Cardiac fibroblast (primary cell): ENCODE data around the gene IPO4.

Experiments used
- DNase-seq, 2 donors: peaks; one replicate each; pipeline versions ENCODE4 v3.0.0 to v3.0.0-alpha.2; 2010; ENCODE audit warnings: low read depth in 2 of 2
- H3K4me3 ChIP-seq, 2 donors: replicated peaks in 1 of 2; 1 replicate in 1 of 2; 2 replicates in 1 of 2; pipeline ENCODE4 v1.5.1; 2011; ENCODE audit warnings: low read depth in 2 of 2, low read length in 2 of 2, mild to moderate bottlenecking in 2 of 2, moderate library complexity in 1 of 2
- TF ChIP-seq, protein P1 (sequence below): IDR thresholded peaks from one replicate; pipeline ENCODE4 v1.5.1; 2011; ENCODE audit warnings: low read depth, mild to moderate bottlenecking, low read length, inconsistent platforms

IPO4 gene

DNA sequence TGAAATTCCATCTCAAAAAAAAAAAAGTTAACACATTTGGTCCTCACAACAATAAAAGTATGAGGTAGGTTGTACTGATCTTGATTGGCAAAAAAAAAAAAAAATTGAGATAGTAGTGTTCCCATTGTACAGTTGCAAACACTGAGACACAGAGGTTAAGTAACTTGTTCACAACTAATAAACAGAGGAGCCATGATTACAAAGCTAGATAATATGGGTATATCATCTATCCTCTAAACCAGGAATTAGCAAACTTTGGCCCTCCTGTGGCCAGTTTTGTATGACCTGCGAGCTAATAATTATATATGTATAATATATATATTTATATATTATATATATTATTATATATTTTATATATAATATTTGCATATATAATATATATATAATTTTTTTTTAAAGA, 54.9 kb downstream of the IPO4 start:
- TF ChIP-seq, protein P1, sequence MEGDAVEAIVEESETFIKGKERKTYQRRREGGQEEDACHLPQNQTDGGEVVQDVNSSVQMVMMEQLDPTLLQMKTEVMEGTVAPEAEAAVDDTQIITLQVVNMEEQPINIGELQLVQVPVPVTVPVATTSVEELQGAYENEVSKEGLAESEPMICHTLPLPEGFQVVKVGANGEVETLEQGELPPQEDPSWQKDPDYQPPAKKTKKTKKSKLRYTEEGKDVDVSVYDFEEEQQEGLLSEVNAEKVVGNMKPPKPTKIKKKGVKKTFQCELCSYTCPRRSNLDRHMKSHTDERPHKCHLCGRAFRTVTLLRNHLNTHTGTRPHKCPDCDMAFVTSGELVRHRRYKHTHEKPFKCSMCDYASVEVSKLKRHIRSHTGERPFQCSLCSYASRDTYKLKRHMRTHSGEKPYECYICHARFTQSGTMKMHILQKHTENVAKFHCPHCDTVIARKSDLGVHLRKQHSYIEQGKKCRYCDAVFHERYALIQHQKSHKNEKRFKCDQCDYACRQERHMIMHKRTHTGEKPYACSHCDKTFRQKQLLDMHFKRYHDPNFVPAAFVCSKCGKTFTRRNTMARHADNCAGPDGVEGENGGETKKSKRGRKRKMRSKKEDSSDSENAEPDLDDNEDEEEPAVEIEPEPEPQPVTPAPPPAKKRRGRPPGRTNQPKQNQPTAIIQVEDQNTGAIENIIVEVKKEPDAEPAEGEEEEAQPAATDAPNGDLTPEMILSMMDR = no peak
- no peak for DNase-seq
- H3K4me3 ChIP-seq = no peak overlapping the region

DNA sequence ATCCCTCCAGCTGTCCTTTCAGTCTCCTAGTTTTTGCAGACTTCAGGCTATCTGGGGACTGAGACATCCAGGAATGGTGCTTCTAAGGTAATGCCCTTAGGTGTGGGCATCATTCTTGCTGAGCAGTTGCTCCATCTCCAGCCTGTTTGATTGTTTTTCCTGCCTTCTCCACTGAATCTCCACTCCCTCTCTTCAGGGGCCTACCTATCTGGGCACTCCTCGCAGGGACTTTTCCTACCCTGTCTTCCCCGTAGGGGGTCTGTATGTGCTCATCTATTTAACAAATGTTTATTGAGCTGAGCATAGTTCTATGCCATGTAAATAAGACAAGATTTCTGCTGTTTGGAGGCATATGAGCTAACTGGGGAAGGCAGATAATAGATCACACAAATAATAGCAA, 55.6 kb downstream of the IPO4 start:
- TF ChIP-seq, protein P1 = no peak
- H3K4me3 ChIP-seq = no peak overlapping the region
- no peak for DNase-seq

DNA sequence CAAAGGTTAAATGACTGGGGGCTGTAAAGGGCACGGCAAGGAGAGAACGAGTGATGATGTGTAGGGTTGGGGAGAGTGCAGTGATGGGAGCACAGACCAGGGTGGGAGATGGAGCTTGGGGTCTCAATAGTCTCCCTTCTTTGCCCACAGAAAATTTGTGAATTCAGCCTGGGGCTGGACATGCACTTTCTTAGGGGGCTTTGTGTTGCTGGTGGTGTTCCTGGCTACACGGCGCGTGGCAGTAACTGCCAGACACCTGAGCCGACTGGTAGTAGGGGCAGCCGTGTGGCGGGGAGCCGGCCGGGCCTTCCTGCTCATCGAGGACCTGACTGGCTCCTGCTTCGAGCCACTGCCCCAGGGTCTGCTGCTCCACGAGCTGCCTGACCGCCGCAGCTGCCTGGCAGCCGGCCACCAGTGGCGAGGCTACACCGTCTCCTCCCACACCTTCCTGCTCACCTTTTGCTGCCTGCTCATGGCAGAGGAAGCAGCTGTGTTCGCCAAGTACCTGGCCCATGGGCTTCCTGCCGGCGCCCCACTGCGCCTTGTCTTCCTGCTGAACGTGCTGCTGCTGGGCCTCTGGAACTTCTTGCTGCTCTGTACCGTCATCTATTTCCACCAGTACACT, 56.4 kb downstream of the IPO4 start:
- no peak overlapping the region for H3K4me3 ChIP-seq
- TF ChIP-seq, protein P1 = no peak
- DNase-seq = no peak

DNA sequence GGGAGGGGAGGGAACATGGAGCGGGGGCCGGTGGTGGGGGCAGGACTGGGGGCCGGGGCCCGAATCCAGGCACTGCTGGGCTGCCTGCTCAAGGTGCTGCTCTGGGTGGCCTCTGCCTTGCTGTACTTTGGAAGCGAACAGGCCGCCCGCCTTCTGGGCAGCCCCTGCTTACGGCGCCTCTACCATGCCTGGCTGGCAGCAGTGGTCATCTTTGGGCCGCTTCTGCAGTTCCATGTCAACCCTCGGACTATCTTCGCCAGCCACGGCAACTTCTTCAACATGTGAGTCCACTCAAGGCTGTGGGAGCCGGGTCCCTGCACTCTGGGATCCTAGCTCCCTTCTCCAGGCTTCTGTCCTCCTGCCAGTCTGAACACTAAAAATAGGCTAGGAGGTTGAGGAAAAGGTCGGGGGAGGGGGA, 57.1 kb downstream of the IPO4 start:
- no peak for DNase-seq
- TF ChIP-seq, protein P1 = no peak
- H3K4me3 ChIP-seq = no peak overlapping the region

DNA sequence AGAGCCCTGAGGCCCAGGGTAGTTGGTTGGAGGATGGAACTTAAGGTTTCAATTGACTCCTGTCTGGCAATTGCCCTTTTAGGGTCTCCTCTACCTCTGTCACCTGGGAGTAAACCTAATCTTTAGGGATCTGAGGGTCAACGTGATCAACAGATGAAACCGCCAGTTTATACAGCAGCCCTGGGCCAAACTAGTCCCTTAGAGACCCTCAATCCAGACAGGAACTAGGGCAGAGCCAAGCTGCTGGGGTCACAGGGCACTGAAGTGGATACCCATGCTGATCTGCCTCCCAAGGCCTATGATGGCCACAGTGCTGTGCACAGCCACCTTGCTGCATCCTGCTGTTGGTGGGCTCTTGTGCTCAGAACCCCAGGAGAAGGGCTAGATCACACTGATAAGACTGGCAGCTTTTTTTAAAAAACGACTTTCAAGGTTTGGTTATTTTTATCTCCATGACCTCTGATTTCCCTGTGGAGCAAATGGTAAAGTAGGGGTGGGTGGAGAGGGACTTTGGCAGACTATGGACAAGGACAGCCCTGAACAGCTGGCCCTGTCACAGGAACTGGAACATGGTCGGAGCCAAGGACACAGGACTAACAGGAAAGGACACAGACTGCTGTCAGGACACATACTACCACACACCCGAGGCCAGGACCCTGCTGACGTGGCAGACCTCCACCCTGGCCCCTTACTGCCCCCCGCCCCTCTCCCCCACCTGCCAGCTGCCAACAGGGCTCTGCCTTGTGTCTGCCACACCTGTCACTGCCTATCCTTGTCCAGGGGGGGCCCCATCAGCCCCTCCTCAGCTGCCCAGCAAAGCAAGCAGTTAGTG, 57.7 kb downstream of the IPO4 start:
- TF ChIP-seq, protein P1 = no peak
- H3K4me3 ChIP-seq = no peak overlapping the region
- no peak for DNase-seq

DNA sequence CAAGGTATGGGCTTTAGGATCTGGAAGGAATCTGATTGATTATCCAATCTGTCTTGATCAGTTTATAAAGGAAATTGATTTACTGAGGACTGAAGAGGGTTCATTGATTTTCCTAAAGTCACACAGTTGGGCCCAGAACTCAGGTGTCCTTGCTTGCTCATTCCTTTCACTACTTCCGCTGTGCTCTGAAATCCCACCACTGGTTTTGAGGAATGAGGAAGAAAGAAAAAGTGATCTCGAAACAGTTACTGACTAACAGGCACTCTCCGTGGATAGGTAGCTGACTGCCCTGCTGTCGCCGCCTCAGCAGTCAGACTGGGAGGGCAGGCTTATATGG, 58.3 kb downstream of the IPO4 start, which contains the start of gene FITM1:
Gene FITM1 (plus strand): TSS at position 280 of the 337 bp plus-strand sequence. CDS start 905 bp downstream, outside the sequence.
- TF ChIP-seq, protein P1 = no peak
- no peak within 1 kb of the TSS for H3K4me3 ChIP-seq
- no peak for DNase-seq
